ENCODE data around the gene HYDIN.
"Not testable (repeated sequence)": the region's sequence is repeated elsewhere in the genome, so short reads cannot be mapped to it uniquely, and the experiment has no call there.

DNA sequence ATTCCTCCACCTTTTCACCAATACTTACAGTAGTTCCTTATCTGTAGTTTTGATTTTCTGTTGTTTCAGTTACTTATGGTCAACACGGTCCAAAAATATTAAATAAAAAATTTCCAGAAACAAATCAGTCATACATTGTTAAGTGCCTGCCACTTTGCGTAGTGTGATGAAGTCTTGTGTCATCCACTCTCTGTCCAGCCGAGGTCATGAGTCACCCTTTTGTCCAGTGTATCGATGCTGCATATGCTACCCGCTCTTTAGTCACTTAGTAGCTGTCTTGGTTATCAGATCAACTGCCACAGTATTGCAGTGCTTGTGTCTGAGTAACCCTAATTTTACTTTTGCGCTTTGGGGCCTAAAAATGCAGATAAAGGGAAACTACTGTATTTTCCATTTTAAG, 146.9 kb downstream of the HYDIN start:
- TF ChIP-seq CREB5 (CRISPR knock-in tag; IDR thresholded peaks at IDR 0.05); JUND (IDR thresholded peaks at IDR 0.05; ENCODE audit: borderline replicate concordance, low read depth, low read length); JUND (tag; IDR thresholded peaks at IDR 0.05; ENCODE audit: borderline replicate concordance, low read depth, low read length); NR1H2 (CRISPR knock-in tag; IDR thresholded peaks at IDR 0.05); POLR2A (conservative IDR thresholded peaks at IDR 0.05); EZH2 (IDR thresholded peaks at IDR 0.05; ENCODE audit: borderline replicate concordance, low read depth, low read length); ZNF431 (CRISPR knock-in tag; IDR thresholded peaks at IDR 0.05); ETV5 (CRISPR knock-in tag; IDR thresholded peaks at IDR 0.05; ENCODE audit: low read depth): not testable (repeated sequence)
